ENCODE measurements around the gene KRCC1. TPM values are rescaled to one million over a fixed set of nuclear protein-coding genes. Genes with fewer than 3 reads are reported as not detected.
"Not testable (repeated sequence)": the region's sequence is repeated elsewhere in the genome, so short reads cannot be mapped to it uniquely, and the experiment has no call there.

Gene KRCC1
- total RNA-seq, 2 experiments from 2014 or later = 18.9 to 20.4 TPM

DNA sequence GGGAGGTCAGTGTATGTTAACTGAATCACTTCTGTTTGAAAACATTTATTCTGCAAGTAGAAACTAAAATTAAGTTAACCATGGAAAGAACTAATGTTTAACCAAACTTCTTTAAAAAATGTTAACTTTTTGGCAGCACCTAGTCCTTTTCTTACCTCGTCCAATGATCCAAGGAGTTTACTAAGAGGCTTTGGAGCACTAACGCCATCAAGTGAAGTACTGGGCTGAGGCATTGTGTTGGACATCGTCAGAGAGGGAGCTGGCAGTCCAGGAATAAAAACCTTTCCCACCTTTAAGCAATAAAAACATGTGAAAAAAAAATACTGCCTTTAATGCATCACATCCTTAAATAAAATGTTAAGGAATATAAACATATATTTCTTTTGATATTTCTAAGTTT is 63.0 kb downstream of the KRCC1 start:
- H3K9me3 Mint-ChIP-seq (ENCODE audit: insufficient read depth); ATAC-seq; H3K27me3 Mint-ChIP-seq (ENCODE audit: low read depth); H3K36me3 Mint-ChIP-seq (ENCODE audit: low read depth); DNase-seq; H3K4me3 Mint-ChIP-seq; H3K27ac Mint-ChIP-seq; POLR2A ChIA-PET; H3K4me1 Mint-ChIP-seq (ENCODE audit: low read depth); CTCF ChIA-PET: not testable (repeated sequence)

DNA sequence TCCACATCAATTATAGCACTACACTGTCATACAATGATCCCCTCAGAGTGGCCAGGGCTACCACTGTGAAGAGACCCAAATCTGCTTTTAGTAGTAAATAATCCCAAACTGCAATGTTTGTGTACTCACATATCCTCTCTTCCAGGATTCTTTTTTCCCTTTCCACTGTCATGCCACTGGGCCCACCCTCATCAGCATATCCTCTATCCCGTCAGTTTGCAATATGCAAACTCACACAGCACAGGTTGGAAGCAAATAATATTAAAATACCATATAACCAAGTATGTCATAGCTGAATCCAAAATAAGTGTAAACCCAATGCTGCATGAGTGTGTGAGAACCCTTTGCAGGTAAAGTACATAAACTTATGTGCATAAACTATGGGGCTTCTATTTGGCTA is 68.1 kb downstream of the KRCC1 start:
- CTCF ChIA-PET; H3K4me1 Mint-ChIP-seq (ENCODE audit: low read depth); H3K27ac Mint-ChIP-seq; H3K36me3 Mint-ChIP-seq (ENCODE audit: low read depth); H3K4me3 Mint-ChIP-seq; POLR2A ChIA-PET; ATAC-seq; DNase-seq; H3K9me3 Mint-ChIP-seq (ENCODE audit: insufficient read depth); H3K27me3 Mint-ChIP-seq (ENCODE audit: low read depth): not testable (repeated sequence)

DNA sequence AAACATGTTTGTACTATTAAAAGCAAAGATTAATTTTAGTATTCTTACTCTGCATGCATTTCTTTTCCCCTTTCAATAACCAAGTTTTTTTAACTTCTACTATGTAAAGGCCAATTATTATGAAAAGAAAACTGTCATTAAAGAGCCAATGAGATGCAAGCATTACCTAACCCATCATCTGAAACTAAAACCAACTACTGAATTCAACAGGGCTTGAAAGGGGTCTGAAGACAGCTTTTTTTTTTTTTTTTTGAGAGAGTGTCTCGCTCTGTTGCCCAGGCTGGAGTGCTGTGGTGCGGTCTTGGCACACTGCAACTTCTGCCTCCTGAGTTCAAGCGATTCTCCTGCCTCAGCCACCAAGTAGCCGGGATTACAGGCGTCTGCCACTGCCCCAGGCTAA is 69.7 kb downstream of the KRCC1 start:
- CTCF ChIA-PET; DNase-seq; H3K27ac Mint-ChIP-seq; H3K9me3 Mint-ChIP-seq (ENCODE audit: insufficient read depth); H3K36me3 Mint-ChIP-seq (ENCODE audit: low read depth); POLR2A ChIA-PET; H3K27me3 Mint-ChIP-seq (ENCODE audit: low read depth); H3K4me1 Mint-ChIP-seq (ENCODE audit: low read depth); H3K4me3 Mint-ChIP-seq; ATAC-seq: not testable (repeated sequence)

DNA sequence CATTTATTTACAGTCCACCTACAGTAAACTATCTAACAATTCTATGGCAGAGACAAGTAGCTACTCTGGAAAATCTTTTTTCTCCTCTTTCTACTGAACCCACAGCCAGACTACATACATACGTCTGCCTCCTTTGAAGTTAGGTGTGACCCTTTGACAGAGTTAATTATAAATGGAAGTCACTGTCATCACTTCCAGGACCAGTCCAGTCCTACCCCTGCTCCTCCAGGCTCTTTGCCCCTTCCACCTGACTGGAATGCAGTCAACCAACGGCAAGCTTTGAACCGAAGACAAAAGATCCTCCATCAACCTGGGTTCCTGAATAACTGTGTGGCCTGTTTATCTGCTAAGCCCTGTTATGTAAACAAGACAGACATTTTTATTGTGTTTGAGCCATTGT is 74.4 kb downstream of the KRCC1 start:
- H3K4me3 Mint-ChIP-seq; DNase-seq; H3K27me3 Mint-ChIP-seq (ENCODE audit: low read depth); ATAC-seq; POLR2A ChIA-PET; H3K27ac Mint-ChIP-seq; CTCF ChIA-PET; H3K36me3 Mint-ChIP-seq (ENCODE audit: low read depth); H3K9me3 Mint-ChIP-seq (ENCODE audit: insufficient read depth); H3K4me1 Mint-ChIP-seq (ENCODE audit: low read depth): not testable (repeated sequence)

Small RNA genes within 50 kb of the gene (microRNA-seq; reads per million reads assigned to microRNA genes)
- gene MIR4780 = not detected

Other genes starting within 250 kb of the KRCC1 start
- gene RGPD2, start 230.0 kb downstream of the KRCC1 start, total RNA-seq = 1 to 10 TPM; 3.1 to 3.8 TPM
- 1 to 10 TPM; 4.5 to 7.0 TPM for gene RNU2-63P, start 39.2 kb downstream of the KRCC1 start, total RNA-seq
- not detected for gene SMYD1, start 12.0 kb upstream of the KRCC1 start, total RNA-seq
- gene FABP1, start 72.3 kb upstream of the KRCC1 start, total RNA-seq = not detected
- not detected for gene THNSL2, start 114.6 kb upstream of the KRCC1 start, total RNA-seq

Measured in activated CD8-positive, alpha-beta T cell treated with anti-CD3 and anti-CD28 coated beads, Interleukin-2, amount 10 ng/mL, durations not matched to agents 7 days and 5 days (primary cell).